NCI-H1092 treated with DMSO at 0.1 percent for 48 hours (cell line): Measurements from ENCODE around the gene ZNF263.

ENCODE experiments used
- DNase-seq: peaks from one replicate; lab custom pipeline; 2025; lab: John Stamatoyannopoulos, UW

The ZNF263 gene

DNA sequence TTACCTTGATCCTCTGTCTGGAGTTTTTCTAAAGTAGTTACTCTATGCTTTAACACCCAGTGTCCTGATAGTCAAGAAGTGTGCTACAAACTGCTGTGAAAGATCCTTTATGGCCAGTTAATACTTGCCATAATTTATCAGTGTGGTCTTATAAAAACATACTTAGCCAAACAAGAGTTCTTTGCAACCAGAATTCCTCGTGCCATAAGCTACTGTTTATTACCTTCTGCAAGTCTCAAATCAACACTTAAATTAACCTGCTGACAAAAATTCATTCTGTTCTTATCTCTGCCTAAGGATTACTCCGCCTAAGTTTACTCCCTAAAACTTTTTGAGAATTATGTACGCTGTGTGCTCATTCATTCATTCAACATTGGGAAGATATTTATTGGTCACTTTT, 44.8 kb downstream of the ZNF263 start:
- no peak for DNase-seq

GRCh38 chr16:3328643-3329042, 45.4 kb downstream of the ZNF263 start:
- no peak for DNase-seq
